K562 (cell line): ENCODE data around the gene HTR3C. TPM values are rescaled to one million over a fixed set of nuclear protein-coding genes. Genes with fewer than 3 reads are reported as not detected.

Experiments
- E2F3 ChIP-seq: fragments of 250-450 bp; sonication (Bioruptor Pico); IDR thresholded peaks from 2 replicates; pipeline ENCODE4 v1.4.0; 2020; ENCODE audit warnings: mild to moderate bottlenecking
- FOXK1 ChIP-seq: sonication (generic); formaldehyde crosslinking; IDR thresholded peaks from 2 replicates; pipeline ENCODE4 v1.8.0; 2022; ENCODE audit warnings: missing genetic modification reagents, mild to moderate bottlenecking, borderline replicate concordance
- GTF2F1 ChIP-seq: IDR thresholded peaks from 2 replicates; pipeline ENCODE4 v1.6.1; 2011; ENCODE audit warnings: low read depth, low read length, improper control_type of control experiment
- JUND ChIP-seq, 2 experiments: IDR thresholded peaks; 2 replicates in 1 of 2; 3 replicates in 1 of 2; pipeline ENCODE4 v1.6.1; 2011; ENCODE audit warnings: borderline replicate concordance in 2 of 2, low read depth in 2 of 2, low read length in 2 of 2, improper control_type of control experiment in 1 of 2, missing biosample characterization in 1 of 2, missing genetic modification characterization in 1 of 2, missing genetic modification reagents in 1 of 2
- KHSRP ChIP-seq: fragments of 450-650 bp; IDR thresholded peaks from 2 replicates; pipeline ENCODE4 v1.6.1; 2017
- KLF6 ChIP-seq: fragments of 250-450 bp; sonication (Bioruptor Pico); IDR thresholded peaks from 2 replicates; pipeline ENCODE4 v1.4.0; 2020; ENCODE audit warnings: mild to moderate bottlenecking, moderate library complexity, borderline replicate concordance
- L3MBTL2 ChIP-seq: fragments of 450-650 bp; IDR thresholded peaks from 2 replicates; pipeline ENCODE4 v1.6.1; 2016; ENCODE audit warnings: mild to moderate bottlenecking, moderate library complexity
- NBN ChIP-seq: fragments of 450-650 bp; IDR thresholded peaks from 2 replicates; pipeline ENCODE4 v1.6.1; 2016; ENCODE audit warnings: low read depth, mild to moderate bottlenecking
- NCOA6 ChIP-seq: fragments of 450-650 bp; IDR thresholded peaks from 2 replicates; pipeline ENCODE4 v1.6.1; 2017; ENCODE audit warnings: mild to moderate bottlenecking
- NFE2L1 ChIP-seq: fragments of 450-650 bp; IDR thresholded peaks from 2 replicates; pipeline ENCODE4 v1.6.1; 2016; ENCODE audit warnings: missing genetic modification characterization, low read depth, mild to moderate bottlenecking, missing compliant biosample characterization, moderate library complexity, borderline replicate concordance
- NFXL1 ChIP-seq: fragments of 450-650 bp; formaldehyde crosslinking; IDR thresholded peaks from 2 replicates; pipeline ENCODE4 v1.4.0; 2021; ENCODE audit warnings: mild to moderate bottlenecking
- NR2C2 ChIP-seq, 2 experiments: fragments of 200-800 bp in 1 of 2; sonication (Bioruptor generic) in 1 of 2; sonication (generic) in 1 of 2; formaldehyde crosslinking in 1 of 2; IDR thresholded peaks; 2 replicates each; pipeline versions ENCODE4 v1.6.1 to v1.8.0; 2016 to 2022; ENCODE audit warnings: mild to moderate bottlenecking in 1 of 2, missing compliant biosample characterization in 1 of 2, missing genetic modification characterization in 1 of 2, missing genetic modification reagents in 1 of 2
- SMAD4 ChIP-seq: fragments of 250-450 bp; sonication (Bioruptor Pico); conservative IDR thresholded peaks from 2 replicates; pipeline ENCODE4 v1.8.0; 2021; ENCODE audit warnings: inconsistent platforms, mild to moderate bottlenecking, moderate library complexity
- TAF9B ChIP-seq: fragments of 450-650 bp; IDR thresholded peaks from 2 replicates; pipeline ENCODE4 v1.6.1; 2018; ENCODE audit warnings: mild to moderate bottlenecking; ENCODE audit not compliant: partially characterized antibody
- ZFP36 ChIP-seq: fragments of 150-350 bp; IDR thresholded peaks from 2 replicates; pipeline ENCODE4 v1.6.1; 2018; ENCODE audit warnings: low read length, low read depth; ENCODE audit not compliant: partially characterized antibody
- ZNF507 ChIP-seq: conservative IDR thresholded peaks from 2 replicates; pipeline ENCODE4 v1.6.1; 2017; ENCODE audit warnings: missing genetic modification characterization, missing compliant biosample characterization
- ZNF785 ChIP-seq: fragments of 250-450 bp; sonication (Bioruptor Pico); IDR thresholded peaks from 2 replicates; pipeline ENCODE4 v1.4.0; 2020; ENCODE audit warnings: mild to moderate bottlenecking
- polyA plus RNA-seq, 8 experiments: library from polyadenylated mRNA; depleted of rRNA in 4 of 8; stranded (reverse) in 5 of 8; unstranded in 3 of 8; fragments of >200 nt; fragmentation: Nextera tagmentation in 2 of 8; fragmentation: Illumina TruSeq in 1 of 8; extraction: Ambion mirVana in 2 of 8; extraction: Trizol in 1 of 8; gene quantifications; 2 replicates each; pipeline versions ENCODE4 v1.2.1 to v1.2.3, GENCODE V29; 2011 to 2014; ENCODE audit warnings: inconsistent platforms in 1 of 8, missing spikeins in 1 of 8
- total RNA-seq, 7 experiments: library from RNA; depleted of rRNA in 6 of 7; stranded (reverse); fragments of >200 nt in 6 of 7; fragmentation: Illumina TruSeq in 2 of 7; extraction: Trizol in 2 of 7; gene quantifications; 2 replicates each; pipeline versions ENCODE4 v1.2.1 to v1.2.3, GENCODE V29; 2011 to 2021; ENCODE audit warnings: low replicate concordance in 1 of 7
- TF ChIP-seq, protein P1 (sequence below): fragments of 250-450 bp; sonication (Bioruptor Pico); IDR thresholded peaks from 2 replicates; pipeline ENCODE4 v1.8.0; 2021; ENCODE audit warnings: moderate library complexity, mild to moderate bottlenecking, inconsistent platforms
- TF ChIP-seq, protein P2 (sequence below): fragments of 250-450 bp; sonication (Bioruptor Pico); IDR thresholded peaks from 2 replicates; pipeline ENCODE4 v1.9.0; 2021; ENCODE audit warnings: mild to moderate bottlenecking
- TF ChIP-seq, protein P3 (sequence below): fragments of 450-650 bp; IDR thresholded peaks from one replicate; pipeline ENCODE4 v1.6.1; 2018; ENCODE audit warnings: mild to moderate bottlenecking, moderate library complexity; ENCODE audit not compliant: partially characterized antibody
- TF ChIP-seq, protein P4 (sequence below): IDR thresholded peaks from 2 replicates; pipeline ENCODE4 v1.6.1; 2011; ENCODE audit warnings: borderline replicate concordance, low read depth, mild to moderate bottlenecking, moderate library complexity, low read length; ENCODE audit not compliant: insufficient read depth, poor library complexity, severe bottlenecking
- TF ChIP-seq, protein P5 (sequence below): fragments of 250-450 bp; sonication (Bioruptor Pico); IDR thresholded peaks from 2 replicates; pipeline ENCODE4 v1.8.0; 2022; ENCODE audit warnings: moderate library complexity, mild to moderate bottlenecking, inconsistent platforms
- TF ChIP-seq, protein P6 (sequence below): fragments of 450-650 bp; IDR thresholded peaks from 2 replicates; pipeline ENCODE4 v1.6.1; 2017; ENCODE audit warnings: mild to moderate bottlenecking, moderate library complexity

The HTR3C gene
- total and polyA plus RNA-seq, 9 of the 15 experiments (the other 6 are each of a cell fraction or from before 2014, with no cell fraction given), result 0.04 to 0.06 TPM; not detected in 7

DNA sequence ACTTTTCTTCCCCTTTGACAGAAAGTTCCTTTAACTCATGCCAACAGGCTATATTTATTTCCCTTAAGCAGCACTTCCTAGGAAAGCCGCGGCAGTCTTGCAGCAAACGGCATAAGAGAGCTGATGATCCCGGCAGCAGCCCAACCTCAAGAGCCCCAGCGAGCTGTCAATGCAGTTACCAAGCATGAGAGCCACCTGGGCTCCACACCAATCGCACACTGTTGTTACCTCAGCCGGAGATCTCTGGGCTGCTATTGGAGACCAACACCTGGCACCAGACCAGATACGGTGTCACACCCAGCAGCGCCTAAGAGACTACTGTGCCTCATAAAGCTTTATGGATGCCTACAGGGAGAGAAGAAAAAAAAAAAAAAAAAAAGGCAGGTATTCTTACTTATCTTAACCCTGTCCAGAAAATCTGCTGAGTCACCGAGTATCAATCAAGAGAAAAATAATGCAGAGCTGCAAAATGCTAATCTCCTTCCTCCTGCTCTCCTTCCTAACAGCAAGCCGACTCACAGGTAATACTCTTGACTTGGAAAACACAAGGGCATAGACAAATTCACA, 46.8 kb upstream of the HTR3C start (continued):
- TF ChIP-seq FOXK1 (no peak), L3MBTL2 (peak; percentile 33; the same call in 1 of the 2 replicates), KLF6 (CRISPR knock-in tag) (no peak), ZNF507 (tag) (no peak), NR2C2 (CRISPR knock-in tag; IDR thresholded peaks at IDR 0.05) (no peak), NR2C2 (tag; IDR thresholded peaks at IDR 0.05) (no peak), GTF2F1 (no peak), TAF9B (no peak), NBN (no peak), NFE2L1 (tag) (peak; percentile 98), SMAD4 (CRISPR knock-in tag) (peak; percentile 50), NFXL1 (CRISPR knock-in tag) (no peak), JUND (IDR thresholded peaks at IDR 0.05; ENCODE audit: borderline replicate concordance, low read depth, low read length) (peak; percentile 57; the same call in 1 of the 2 replicates), JUND (tag; IDR thresholded peaks at IDR 0.05; ENCODE audit: borderline replicate concordance, low read depth, low read length) (no peak; the same call in 2 of the 3 replicates), NCOA6 (no peak), ZFP36 (no peak), KHSRP (no peak), E2F3 (no peak), ZNF785 (CRISPR knock-in tag) (no peak)
- TF ChIP-seq, protein P1, sequence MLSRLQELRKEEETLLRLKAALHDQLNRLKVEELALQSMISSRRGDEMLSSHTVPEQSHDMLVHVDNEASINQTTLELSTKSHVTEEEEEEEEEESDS (CRISPR knock-in tag), result no peak
- TF ChIP-seq, protein P2, sequence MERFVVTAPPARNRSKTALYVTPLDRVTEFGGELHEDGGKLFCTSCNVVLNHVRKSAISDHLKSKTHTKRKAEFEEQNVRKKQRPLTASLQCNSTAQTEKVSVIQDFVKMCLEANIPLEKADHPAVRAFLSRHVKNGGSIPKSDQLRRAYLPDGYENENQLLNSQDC (CRISPR knock-in tag), result no peak
- TF ChIP-seq, protein P3, sequence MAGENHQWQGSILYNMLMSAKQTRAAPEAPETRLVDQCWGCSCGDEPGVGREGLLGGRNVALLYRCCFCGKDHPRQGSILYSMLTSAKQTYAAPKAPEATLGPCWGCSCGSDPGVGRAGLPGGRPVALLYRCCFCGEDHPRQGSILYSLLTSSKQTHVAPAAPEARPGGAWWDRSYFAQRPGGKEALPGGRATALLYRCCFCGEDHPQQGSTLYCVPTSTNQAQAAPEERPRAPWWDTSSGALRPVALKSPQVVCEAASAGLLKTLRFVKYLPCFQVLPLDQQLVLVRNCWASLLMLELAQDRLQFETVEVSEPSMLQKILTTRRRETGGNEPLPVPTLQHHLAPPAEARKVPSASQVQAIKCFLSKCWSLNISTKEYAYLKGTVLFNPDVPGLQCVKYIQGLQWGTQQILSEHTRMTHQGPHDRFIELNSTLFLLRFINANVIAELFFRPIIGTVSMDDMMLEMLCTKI, result no peak
- TF ChIP-seq, protein P4, sequence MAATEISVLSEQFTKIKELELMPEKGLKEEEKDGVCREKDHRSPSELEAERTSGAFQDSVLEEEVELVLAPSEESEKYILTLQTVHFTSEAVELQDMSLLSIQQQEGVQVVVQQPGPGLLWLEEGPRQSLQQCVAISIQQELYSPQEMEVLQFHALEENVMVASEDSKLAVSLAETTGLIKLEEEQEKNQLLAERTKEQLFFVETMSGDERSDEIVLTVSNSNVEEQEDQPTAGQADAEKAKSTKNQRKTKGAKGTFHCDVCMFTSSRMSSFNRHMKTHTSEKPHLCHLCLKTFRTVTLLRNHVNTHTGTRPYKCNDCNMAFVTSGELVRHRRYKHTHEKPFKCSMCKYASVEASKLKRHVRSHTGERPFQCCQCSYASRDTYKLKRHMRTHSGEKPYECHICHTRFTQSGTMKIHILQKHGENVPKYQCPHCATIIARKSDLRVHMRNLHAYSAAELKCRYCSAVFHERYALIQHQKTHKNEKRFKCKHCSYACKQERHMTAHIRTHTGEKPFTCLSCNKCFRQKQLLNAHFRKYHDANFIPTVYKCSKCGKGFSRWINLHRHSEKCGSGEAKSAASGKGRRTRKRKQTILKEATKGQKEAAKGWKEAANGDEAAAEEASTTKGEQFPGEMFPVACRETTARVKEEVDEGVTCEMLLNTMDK, result no peak
- TF ChIP-seq, protein P5, sequence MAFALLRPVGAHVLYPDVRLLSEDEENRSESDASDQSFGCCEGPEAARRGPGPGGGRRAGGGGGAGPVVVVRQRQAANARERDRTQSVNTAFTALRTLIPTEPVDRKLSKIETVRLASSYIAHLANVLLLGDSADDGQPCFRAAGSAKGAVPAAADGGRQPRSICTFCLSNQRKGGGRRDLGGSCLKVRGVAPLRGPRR (CRISPR knock-in tag), result no peak
- TF ChIP-seq, protein P6, sequence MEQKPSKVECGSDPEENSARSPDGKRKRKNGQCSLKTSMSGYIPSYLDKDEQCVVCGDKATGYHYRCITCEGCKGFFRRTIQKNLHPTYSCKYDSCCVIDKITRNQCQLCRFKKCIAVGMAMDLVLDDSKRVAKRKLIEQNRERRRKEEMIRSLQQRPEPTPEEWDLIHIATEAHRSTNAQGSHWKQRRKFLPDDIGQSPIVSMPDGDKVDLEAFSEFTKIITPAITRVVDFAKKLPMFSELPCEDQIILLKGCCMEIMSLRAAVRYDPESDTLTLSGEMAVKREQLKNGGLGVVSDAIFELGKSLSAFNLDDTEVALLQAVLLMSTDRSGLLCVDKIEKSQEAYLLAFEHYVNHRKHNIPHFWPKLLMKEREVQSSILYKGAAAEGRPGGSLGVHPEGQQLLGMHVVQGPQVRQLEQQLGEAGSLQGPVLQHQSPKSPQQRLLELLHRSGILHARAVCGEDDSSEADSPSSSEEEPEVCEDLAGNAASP, result no peak
